A673 (cell line): ENCODE results near the gene GRIK5.

Experiments
- EZH2 ChIP-seq: fragments of 200-600 bp; sonication (generic); IDR thresholded peaks from 2 replicates; pipeline ENCODE4 v1.6.1; 2017; ENCODE audit warnings: borderline replicate concordance, low read depth, mild to moderate bottlenecking, mixed read lengths, antibody characterized with exemption, low read length; ENCODE audit not compliant: poor library complexity, severe bottlenecking
- TF ChIP-seq, protein P1 (sequence below): fragments of 300-800, 200-600 bp; sonication (generic); conservative IDR thresholded peaks from 2 replicates; pipeline ENCODE4 v1.5.1; 2017; ENCODE audit warnings: low read depth, mild to moderate bottlenecking, antibody characterized with exemption, low read length, moderate library complexity, mixed read lengths

DNA sequence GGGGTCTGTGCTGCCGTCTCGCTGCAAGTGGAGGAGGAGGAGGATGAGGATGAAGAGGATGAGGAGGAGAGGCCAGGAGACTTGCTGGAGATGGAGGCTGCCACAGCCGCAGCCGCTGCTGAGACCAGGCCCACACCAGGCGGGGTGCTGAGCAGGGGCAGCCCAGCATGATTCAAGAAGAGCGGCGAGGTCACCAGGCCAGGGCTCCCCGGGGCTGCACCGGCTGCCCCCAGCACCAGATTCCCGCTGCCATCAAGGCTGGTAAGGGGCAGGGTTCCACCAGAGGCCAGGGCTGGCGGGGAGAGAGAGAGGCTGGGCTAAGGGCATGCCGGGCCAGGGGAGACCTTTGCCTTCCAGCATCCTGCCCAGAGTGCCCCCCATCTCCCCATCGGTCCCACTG is 21.3 kb upstream of the GRIK5 start:
- TF ChIP-seq, protein P1, sequence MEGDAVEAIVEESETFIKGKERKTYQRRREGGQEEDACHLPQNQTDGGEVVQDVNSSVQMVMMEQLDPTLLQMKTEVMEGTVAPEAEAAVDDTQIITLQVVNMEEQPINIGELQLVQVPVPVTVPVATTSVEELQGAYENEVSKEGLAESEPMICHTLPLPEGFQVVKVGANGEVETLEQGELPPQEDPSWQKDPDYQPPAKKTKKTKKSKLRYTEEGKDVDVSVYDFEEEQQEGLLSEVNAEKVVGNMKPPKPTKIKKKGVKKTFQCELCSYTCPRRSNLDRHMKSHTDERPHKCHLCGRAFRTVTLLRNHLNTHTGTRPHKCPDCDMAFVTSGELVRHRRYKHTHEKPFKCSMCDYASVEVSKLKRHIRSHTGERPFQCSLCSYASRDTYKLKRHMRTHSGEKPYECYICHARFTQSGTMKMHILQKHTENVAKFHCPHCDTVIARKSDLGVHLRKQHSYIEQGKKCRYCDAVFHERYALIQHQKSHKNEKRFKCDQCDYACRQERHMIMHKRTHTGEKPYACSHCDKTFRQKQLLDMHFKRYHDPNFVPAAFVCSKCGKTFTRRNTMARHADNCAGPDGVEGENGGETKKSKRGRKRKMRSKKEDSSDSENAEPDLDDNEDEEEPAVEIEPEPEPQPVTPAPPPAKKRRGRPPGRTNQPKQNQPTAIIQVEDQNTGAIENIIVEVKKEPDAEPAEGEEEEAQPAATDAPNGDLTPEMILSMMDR, result no peak
- TF ChIP-seq EZH2, result no peak
